HG02623 (cell line): ENCODE data around the gene RELL2.

Experiments
- ATAC-seq: cut with Tn5 transposase; IDR thresholded peaks from one replicate; pipeline ENCODE4 v1.9.1; 2021; ENCODE audit warnings: moderate library complexity; ENCODE audit not compliant: unreplicated experiment

Gene RELL2

DNA sequence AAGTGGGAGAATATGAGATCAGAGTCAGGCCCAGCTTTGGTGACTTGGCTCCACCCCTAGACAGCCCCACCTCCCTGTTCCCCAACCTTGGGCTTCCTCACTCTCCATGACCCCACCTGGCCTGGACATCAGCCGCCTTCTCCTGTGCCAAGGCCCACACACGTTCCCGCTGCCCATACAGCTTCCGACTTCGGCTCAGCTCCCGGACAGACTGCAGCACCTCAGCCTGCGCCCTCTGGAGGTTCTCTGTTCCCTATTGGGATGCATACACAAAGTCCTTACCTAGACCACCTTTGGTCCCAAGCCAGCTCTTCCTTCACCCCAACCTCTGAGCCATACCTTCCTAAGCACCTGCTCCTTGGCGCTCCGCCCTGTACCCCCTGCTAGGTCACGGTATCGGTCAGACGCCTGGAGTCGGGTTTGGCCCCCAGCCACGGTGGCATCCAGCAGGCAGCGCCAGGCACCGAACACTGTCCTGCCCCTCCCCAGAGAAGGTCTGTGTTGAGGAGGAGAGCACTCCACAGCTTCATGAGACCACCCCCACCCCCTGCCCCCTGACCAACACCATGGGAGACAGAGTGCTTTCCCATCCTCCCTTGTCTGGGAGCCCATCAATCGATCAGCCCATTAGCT, 12.4 kb downstream of the RELL2 start:
- no peak for ATAC-seq

DNA sequence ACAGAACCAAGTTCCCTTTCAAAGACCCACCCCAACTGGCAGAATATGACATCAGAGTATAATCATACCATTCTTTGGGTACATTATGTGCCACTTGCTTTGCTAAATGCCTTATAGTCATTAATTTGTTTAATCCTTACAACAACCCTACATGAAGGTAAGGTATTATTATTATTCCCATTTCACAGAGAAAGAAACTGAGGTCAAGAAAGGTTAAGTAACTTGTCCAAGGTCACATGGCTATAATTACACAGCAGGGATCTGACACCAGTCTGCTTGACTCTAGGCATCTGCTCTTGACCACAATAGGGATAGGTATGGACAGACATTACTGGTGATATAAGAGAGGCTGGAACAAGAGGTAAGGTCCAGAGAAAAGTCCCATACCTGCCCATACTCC, 13.2 kb downstream of the RELL2 start:
- no peak for ATAC-seq

DNA sequence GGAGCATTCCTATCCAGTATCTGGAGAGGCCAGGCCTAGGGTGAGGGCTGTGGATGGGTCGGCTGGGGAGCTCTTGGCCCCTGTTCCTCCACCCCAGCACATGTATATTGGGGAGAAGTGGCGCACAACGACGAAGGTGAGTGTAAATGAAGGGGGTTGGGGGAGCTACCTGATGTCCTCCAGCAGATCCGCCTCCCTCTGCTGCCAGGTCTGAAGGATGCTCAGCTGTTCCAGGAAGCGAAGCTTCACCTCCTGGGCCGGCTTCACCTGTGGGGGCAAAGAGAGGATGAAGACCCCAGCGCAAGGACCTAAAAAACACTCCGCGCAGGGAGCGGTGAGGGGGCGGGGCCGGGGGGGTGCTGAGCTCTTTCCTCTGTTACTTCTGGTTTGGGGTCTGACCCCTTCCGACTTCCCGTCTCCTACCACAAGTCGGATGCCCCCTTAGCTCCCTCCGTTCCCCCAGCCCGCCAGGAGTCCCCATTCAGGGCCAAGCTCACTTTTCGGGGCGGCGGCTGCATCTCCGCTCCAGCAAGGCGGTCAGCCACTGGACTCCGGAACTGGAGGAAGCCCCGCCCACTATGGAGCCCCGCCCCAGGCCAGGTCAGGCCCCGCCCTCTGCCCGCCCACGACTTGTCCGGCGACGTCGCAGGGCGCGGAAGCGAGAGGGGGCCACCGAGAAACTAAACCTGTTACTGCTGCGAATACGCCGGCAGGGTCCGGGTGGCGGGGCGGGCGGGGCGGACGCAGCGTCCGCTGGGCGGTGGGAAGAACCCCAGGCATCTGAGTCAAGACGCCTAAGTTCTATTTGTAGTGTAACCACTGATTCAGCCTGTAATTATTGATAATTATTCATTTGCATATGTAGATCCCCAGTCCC, 14.3 kb downstream of the RELL2 start, which contains the start of gene FCHSD1:
Gene FCHSD1 (minus strand): TSS at position 568 of the 877 bp plus-strand sequence. CDS start 50 bp downstream, at position 518.
- peak; percentile 90 for ATAC-seq

DNA sequence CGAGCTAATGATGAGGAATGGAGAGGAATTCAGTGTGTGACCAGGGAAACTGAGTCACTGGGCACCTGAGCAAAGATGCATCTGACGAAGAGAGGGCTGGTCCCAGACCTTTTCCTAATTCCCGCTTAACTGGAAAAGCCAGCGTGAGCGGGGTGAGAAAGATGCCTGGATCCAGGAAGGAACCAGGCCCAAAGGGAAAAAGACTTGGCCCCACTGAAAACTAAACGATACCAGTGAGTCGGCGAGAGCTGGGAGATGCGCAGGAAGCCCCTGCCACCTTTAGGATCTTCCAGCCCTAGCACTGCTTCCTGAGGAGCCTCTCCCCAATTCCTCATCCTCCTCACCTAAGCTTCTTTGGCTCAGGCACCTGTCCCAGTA, 14.9 kb downstream of the RELL2 start:
- ATAC-seq, result no peak

- ATAC-seq, result no peak
Measured at GRCh38 chr5:141654298-141654697, 17.5 kb downstream of the RELL2 start.

DNA sequence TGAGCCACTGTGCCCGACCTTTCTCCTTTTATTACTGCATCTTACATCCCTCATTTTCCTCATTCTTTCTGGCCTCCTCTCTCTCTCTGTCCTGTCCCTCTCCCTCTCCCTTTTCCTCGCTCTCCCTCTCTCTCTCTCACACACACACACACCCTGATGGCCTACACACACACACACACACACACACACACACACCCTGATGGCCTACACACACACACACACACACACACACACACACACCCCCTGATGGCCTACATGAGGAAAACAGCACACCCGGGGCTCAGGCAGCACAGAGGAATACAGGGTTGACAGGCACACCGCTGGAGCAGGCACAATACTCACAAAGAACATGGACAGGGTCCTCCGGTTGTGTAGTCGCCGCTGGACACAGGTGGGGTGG, 18.2 kb downstream of the RELL2 start:
- ATAC-seq, result no peak

GRCh38 chr5:141656396-141656795, 19.6 kb downstream of the RELL2 start:
- no peak for ATAC-seq

- no peak for ATAC-seq
Measured at GRCh38 chr5:141657404-141657803, 20.6 kb downstream of the RELL2 start.

DNA sequence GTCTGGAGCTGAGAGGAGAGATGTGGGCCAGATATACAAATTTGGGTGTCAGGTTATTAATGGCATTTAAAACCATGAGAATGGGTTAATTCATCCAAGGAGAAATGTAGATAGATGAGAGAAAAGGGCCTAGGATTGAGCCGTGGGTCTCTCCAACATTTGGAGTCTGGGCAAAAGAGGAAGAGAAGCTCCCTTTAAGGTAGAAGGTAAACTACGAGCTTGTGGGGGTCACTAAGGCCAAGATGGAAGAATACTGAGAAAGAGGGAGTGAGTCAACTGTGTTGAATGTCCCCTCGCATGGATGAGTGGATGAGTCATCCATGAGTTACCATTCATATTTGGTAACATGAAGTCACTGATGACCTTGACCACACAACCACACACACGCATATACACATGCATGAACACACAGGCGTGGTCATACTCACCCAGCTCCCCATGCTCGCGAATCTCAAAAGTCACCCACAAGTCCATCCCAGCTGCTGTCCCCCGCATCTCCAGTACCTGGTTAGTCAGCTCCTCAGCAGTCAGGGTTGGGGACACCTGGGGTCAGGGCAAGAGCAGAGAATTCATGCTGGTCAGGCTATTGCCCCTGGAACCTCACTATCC, 21.2 kb downstream of the RELL2 start:
- ATAC-seq, result peak; percentile 69

DNA sequence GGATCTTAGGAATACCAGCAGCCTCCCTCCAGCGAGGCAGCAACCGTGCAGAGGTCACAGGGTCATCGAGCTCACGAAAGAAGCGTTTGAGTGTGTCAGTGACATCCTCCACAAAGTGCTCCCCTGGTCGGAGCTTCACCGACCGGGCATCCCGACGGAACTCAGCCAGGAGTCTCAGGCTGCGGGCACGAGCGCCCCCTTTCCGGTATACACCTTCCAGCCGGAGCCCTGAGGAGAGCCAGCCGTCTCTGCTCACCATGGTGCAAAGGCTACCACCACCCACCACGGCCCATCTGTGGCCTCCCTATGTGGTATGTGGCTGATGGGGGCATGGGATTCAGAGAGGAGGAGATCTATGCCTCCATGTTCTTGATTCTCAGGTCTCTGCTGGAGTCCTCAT, 25.2 kb downstream of the RELL2 start:
- no peak for ATAC-seq

- ATAC-seq, result no peak
Measured at GRCh38 chr5:141663506-141663905, 26.7 kb downstream of the RELL2 start.

DNA sequence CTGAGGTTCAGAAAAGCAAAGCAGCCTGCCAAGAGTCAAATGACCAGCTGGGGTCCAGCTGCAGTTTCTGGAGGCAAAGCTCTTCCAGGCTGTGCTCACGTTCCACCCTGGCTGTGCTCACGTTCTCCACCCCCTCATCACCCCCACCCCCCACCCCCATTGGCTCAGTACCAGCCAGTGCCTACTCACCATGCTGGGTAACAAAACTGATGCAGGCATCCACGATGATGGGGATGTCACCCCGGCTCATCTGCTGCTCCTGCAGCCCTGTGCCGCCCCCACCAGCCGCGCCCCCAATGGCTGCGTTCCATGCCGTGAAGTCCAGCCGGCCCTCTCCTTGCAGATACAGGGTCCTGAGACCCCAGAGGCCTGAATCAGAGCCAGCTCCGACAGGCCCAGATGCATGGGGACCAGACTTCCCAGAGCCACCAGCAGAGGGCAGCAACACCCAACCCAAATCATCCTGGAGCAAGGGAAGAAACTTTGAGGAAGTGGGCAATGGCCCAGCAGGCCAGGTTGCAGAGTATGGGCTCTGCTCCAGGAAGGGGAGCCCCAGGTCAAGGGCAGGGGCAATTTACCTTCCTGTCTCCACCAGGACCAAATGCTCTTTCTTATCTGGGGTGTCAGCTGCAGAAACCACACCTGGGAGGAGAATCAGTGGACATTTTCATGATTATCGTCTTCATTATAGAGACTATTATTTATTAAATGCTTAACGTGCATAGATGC, 28.1 kb downstream of the RELL2 start:
- peak; percentile 98 for ATAC-seq

DNA sequence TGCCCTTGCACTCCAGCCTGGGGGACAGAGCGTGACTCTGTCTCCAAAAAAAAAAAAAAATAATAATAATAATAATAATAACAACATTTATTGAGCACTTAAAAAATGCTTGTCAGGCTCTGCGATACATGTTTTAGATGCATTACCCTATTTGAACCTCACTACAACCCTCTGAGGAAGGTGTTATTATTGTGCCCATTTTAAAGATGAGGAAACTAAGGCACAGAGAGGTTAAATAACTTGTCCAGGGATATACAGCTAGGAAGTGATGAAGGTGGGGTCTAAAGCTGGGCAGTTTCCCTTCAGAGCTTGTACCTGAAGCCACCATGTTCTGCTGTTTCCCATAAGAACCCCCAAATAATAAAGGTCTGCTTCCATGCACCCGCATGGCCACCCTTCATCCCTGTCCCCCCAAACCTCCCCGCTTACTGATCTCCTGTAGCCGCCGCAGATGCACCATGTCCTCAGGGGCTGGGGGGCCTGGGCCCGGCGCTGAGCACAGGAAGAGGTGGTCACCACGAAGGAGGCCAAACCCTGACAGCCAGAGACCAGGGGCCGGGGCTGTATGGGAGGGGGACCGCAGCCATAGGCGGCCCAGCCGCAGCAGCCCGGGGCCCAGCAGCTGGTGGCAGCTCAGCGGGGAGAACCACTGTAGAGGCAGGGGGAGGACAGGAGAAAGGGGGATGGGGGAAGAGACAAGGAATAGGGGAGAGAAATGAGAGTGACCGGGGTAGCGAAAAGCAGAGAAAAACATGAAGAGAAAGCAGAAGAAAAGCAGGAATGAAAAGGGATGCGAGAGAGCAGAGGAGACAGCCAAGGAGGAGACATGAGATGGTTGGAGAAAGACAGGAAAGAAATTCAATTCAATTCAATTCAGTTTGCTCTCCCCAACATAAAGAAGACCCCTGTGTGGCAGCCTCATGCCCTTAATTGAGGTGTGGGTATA, 29.5 kb downstream of the RELL2 start:
- no peak for ATAC-seq

DNA sequence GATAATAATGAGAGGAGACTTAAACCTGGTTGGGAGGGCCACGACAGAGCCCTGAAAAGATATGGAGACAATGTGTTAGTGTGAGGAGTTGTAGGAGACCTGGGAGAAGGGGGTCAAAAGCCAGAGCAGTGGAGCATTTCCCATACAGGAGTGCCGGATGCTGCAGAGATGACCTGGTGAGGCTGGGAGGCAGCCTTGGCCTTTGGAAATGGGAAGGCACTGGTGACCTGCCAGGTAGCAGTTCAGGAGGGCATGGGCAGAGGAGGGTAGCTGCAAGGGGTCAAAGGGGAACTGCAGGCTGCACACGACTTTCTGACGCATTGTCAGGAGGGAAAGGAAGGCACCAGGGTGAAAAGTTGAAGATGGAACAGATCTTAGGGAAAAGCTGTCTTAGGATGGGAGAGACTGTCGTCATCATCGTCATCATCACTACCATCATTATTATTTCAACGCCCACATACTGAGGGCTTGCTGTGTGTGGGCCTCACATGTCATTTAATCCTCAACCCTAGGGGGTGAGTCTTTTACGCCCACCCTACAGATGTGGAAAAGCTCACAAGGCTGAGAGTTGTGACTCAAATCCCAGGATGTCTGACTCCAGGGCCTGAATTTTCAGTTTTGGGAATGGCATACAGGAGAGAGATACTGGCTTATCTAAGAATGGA, 31.9 kb downstream of the RELL2 start:
- no peak for ATAC-seq

GRCh38 chr5:141669520-141669919, 32.7 kb downstream of the RELL2 start:
- ATAC-seq, result no peak

DNA sequence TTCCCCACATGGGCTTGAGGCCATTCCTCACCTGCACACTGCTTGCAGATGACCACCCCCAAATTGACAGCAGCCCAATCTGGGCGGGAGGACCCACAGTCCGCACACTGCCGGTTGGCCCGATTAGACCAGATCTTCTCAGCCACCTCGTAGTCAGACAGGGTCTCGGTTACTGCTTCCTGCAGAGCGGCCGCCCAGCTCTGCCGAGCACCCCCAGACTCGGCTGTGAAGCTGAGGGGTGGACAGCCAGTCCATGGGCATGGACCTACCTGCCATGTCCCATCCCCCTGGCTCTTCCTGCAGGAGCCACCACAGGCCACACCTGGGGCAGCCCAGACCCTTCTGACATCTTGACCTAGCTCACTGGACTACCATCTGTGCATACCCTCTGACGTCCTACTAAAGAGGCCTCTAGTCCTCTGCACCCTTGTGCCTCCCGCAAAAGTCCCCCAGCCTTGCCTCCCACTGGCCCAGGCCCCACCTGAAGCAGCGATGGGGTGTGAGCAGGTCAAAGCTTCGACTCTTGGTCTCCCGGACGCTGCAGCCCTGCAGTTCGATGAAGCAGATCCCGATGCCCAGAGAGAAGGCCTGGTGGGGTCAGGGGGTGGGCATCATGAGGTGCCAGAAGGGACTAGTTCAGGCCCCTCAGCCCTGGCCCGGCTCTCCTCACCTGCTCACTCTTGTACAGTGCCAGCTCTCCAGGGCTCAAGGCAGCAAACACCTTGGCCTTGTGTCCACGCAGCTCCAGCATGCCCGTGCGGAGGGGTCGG, 35.5 kb downstream of the RELL2 start:
- ATAC-seq, result no peak

DNA sequence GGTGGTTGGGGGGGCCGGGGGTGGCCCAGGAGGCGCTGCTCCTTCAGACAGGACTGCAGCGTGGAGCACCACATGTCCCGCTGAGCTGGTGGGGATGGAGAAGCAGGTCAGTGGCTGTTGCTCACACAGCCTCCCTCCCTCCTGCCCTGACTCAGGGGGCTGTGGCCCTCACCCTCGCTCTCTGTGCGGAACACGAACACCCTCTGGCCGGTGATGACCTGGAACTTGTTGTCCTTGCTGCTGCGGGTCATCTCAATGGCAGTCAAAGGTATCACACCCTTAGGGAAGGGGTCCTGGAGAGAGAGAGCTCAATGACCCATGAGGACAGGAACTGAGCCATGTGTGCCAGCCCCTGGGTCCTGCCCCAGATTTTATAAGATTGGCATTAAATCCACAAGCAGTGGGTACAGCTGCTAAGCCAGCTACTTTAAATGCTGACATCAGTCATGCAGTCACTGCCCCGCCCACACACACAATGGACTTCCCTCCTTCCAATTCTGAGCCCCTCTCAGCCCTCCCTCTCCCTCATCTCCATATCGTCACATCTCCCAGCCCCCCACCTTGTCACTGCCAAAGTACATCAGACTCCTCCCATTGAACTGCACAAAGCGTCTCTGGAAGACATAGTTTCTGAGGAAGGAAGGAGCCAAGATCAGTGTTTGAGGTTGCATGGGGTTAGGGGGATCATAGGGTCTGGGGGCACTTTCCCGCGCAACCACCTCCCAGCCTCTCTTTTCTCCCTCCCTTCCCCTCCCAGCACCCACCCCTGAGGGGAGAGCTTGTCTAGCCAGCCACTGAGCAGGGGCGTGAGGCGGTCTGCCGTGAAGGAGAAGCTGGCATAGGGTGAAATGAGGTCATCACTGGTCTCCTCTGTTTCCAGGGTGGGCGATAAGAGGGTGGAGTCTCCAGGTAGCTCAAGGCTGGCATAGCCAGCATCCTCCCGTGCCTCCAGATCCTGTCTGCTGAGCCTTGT, 36.3 kb downstream of the RELL2 start:
- ATAC-seq, result no peak

GRCh38 chr5:141674747-141675146, 38.0 kb downstream of the RELL2 start:
- no peak for ATAC-seq
